SJSA1 (cell line): ENCODE measurements around the gene MOGAT1. TPM values are rescaled to one million over a fixed set of nuclear protein-coding genes. Genes with fewer than 3 reads are reported as not detected.

ENCODE experiments used
- DNase-seq, 2 experiments: peaks; one replicate each; pipeline ENCODE4 v3.0.0-alpha.2; 2015 to 2020; ENCODE audit warnings: low spot score in 2 of 2, low read depth in 1 of 2
- H3K27ac ChIP-seq: fragments of 250-450 bp; sonication (Bioruptor Pico); 2 replicates; pipeline ENCODE4 v1.5.1; 2020; ENCODE audit warnings: mild to moderate bottlenecking, moderate library complexity
- H3K27me3 ChIP-seq: fragments of 250-450 bp; sonication (Bioruptor Pico); replicated peaks from 2 replicates; pipeline ENCODE4 v1.5.1; 2020; ENCODE audit warnings: mild to moderate bottlenecking, moderate library complexity
- H3K36me3 ChIP-seq: fragments of 250-450 bp; sonication (Bioruptor Pico); 2 replicates; pipeline ENCODE4 v1.5.1; 2020; ENCODE audit warnings: mild to moderate bottlenecking
- H3K4me1 ChIP-seq: fragments of 250-450 bp; sonication (Bioruptor Pico); replicated peaks from 2 replicates; pipeline ENCODE4 v1.6.1; 2021; ENCODE audit warnings: mild to moderate bottlenecking
- H3K4me3 ChIP-seq: fragments of 250-450 bp; sonication (Bioruptor Pico); 2 replicates; pipeline ENCODE4 v1.5.1; 2020; ENCODE audit warnings: mild to moderate bottlenecking
- H3K9me3 ChIP-seq: fragments of 250-450 bp; sonication (Bioruptor Pico); replicated peaks from 2 replicates; pipeline ENCODE4 v1.5.1; 2020; ENCODE audit warnings: mild to moderate bottlenecking
- total RNA-seq: library from RNA; depleted of rRNA; stranded (reverse); fragments of >200 nt; shearing (Covaris generic); gene quantifications from 2 replicates; pipeline ENCODE4 v1.2.3, GENCODE V29; 2014; rRNA removed

The MOGAT1 gene
- total RNA-seq = not detected in 2 replicates

DNA sequence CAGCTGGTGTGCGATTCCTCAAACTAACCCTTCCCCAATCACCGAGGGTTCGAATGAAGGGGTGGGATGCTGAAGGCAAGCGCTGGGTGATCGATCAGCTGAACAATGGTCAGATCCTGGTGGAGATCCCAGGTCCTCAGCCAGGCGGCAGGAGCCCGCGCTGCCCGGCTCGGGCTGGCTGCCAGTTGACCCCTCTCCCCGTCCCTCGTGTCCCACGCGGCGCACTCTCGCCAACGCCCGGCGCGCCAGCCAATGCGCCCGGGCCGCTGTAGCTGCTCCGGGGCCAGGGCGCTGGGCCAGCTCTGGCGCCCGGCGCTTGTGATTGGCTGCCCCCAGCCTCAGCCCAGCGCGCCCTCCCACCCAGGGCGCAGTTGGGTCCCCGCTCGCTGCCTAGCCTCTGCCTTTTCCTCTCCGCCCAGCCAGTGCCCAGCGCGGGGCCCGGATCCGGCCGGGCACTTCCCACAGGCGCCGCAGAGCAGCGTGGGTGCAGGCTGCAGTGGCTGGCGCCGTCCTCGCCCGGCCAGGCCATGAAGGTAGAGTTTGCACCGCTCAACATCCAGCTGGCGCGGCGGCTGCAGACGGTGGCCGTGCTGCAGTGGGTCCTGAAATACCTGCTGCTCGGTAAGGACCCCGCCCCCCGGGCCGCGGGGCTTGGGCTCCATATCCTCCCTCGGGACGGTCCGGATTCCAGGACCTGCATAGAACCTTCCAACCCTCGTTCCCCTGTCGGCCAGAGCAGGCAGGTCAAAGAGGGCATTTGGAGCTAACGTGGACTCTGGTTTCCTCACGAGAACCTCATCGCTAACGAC is at the start of gene MOGAT1:
Gene MOGAT1, plus strand, starts transcription at position 400 of the 809 bp plus-strand sequence. Its CDS starts 128 bp downstream, at position 528.
- H3K36me3 ChIP-seq = no peaks in the 10 kb centered on the region
- H3K27me3 ChIP-seq = peaks cover 44% of the 10 kb centered on the region
- H3K9me3 ChIP-seq = 0 out of 2 replicates have a peak, but pooled peaks cover 4% of the 10 kb centered on the region
- H3K27ac ChIP-seq = no peak within 1 kb of the TSS
- peaks cover 4% of the 10 kb centered on the region for H3K4me1 ChIP-seq
- H3K4me3 ChIP-seq = no peak within 1 kb of the TSS
- DNase-seq = no peak

DNA sequence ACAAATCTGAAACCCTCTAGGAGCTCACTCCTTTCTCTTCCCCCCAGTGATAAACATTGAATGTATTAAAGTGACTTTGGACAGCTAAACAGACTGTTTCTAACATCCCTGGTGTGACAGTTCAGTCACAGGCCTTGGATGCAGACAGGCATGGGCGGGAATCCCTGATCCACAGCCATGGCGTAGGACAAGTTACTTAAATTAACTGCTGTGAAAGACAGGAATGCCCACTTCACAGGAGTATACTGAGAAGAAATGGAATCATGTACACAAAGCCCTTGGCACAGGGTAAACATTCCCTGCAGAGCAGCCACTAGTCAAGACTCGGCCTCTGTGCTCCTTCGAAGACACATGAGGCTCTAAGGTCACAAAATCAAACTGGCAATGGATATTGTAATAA is 49.6 kb upstream of the MOGAT1 start:
- no peaks in the 10 kb centered on the region for H3K4me1 ChIP-seq
- H3K36me3 ChIP-seq = peaks cover 65% of the 10 kb centered on the region
- H3K27ac ChIP-seq = no peak overlapping the region
- H3K4me3 ChIP-seq = no peak overlapping the region
- DNase-seq = no peak
- no peaks in the 10 kb centered on the region for H3K27me3 ChIP-seq
- H3K9me3 ChIP-seq = no peaks in the 10 kb centered on the region

- Histone ChIP-seq H3K27me3 (no peaks in the 10 kb centered on the region), H3K4me1 (no peaks in the 10 kb centered on the region), H3K27ac (no peak overlapping the region), H3K9me3 (no peaks in the 10 kb centered on the region), H3K4me3 (no peak overlapping the region), H3K36me3 (peaks cover 70% of the 10 kb centered on the region)
- no peak for DNase-seq
Observed at GRCh38 chr2:222622910-222623309, 48.5 kb upstream of the MOGAT1 start.

DNA sequence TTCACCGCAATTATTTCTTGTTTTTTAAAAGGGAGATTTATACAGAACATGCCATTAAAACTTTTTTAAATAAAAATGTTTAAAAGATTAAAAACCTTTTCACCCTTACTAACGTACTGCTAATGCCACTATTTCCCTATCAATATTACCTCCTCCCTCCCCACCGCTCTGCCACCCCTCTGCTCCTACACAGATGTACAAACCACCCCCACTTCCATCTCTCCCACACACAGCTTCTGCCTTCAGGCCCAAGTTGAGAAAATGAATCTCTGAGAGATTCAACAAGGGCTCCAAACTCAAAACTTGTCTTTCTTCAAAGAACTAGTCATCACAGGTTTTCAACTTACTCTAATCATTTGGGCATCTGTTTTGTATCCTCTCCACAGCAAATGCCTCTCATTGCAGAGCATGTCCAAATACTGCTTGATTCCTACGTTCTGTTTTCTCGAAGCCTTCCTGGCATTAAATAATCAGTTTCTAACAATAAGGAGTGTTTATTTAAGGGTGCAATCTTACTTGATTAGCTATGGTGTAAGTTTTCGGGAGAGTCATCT is 47.6 kb upstream of the MOGAT1 start:
- no peak overlapping the region for H3K27ac ChIP-seq
- H3K36me3 ChIP-seq = peaks cover 75% of the 10 kb centered on the region

GRCh38 chr2:222627764-222628163 is 43.7 kb upstream of the MOGAT1 start:
- no peak overlapping the region for H3K27ac ChIP-seq
- DNase-seq = no peak
- no peak overlapping the region for H3K4me3 ChIP-seq
- no peaks in the 10 kb centered on the region for H3K4me1 ChIP-seq
- no peaks in the 10 kb centered on the region for H3K27me3 ChIP-seq
- no peaks in the 10 kb centered on the region for H3K9me3 ChIP-seq
- H3K36me3 ChIP-seq = peaks cover 84% of the 10 kb centered on the region

More for the DNA sequence above, 47.6 kb upstream of the MOGAT1 start:
- Histone ChIP-seq H3K27me3 (no peaks in the 10 kb centered on the region), H3K4me1 (no peaks in the 10 kb centered on the region), H3K4me3 (no peak overlapping the region), H3K9me3 (no peaks in the 10 kb centered on the region)
- DNase-seq = no peak

DNA sequence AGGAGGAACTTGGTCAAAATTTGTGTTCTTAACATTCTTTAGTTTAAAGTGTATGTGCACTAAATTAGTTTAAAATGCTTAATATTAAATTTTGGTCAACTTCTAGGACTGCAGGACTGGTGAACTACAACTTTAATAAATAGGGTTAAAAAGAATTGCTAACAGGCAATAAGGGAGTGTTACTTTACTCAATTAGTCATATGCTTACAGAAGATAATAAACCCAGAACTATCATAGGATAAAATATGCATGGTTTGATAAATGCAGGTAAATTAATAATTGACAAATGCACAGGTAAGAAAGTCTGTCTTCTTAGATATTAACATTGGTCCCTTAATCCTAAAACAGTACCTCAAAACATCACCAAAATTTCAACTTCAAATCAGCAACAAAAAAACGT is 36.2 kb upstream of the MOGAT1 start:
- Histone ChIP-seq H3K36me3 (peaks cover 78% of the 10 kb centered on the region), H3K27ac (no peak overlapping the region), H3K4me3 (no peak overlapping the region), H3K27me3 (no peaks in the 10 kb centered on the region), H3K4me1 (no peaks in the 10 kb centered on the region), H3K9me3 (no peaks in the 10 kb centered on the region)
- DNase-seq = no peak

DNA sequence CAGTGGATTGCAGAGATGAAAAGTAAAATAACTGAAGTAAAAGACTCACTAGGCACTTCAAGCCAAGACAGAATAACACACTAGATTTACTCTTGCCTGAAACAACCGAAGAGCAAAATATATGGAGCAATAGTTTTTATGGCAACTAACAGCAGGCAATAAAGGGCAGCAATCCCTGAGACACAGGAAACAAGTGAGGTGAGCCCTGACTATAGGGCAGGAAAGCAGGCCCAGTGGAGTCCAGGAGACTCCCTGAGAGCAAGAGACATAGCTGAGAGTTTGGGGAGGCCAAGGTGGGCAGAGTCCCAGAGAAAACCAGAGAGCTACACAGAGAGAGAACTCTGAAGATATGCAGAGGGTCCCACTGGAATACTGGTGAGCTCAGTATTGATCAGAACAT is 34.4 kb upstream of the MOGAT1 start:
- H3K9me3 ChIP-seq = no peaks in the 10 kb centered on the region
- H3K4me1 ChIP-seq = no peaks in the 10 kb centered on the region
- H3K27ac ChIP-seq = no peak overlapping the region
- no peak for DNase-seq
- H3K4me3 ChIP-seq = no peak overlapping the region
- H3K36me3 ChIP-seq = peaks cover 71% of the 10 kb centered on the region
- H3K27me3 ChIP-seq = no peaks in the 10 kb centered on the region

GRCh38 chr2:222641336-222641735 is 30.1 kb upstream of the MOGAT1 start:
- Histone ChIP-seq H3K27me3 (no peaks in the 10 kb centered on the region), H3K27ac (no peak overlapping the region), H3K4me3 (no peak overlapping the region), H3K36me3 (peaks cover 69% of the 10 kb centered on the region), H3K4me1 (no peaks in the 10 kb centered on the region), H3K9me3 (no peaks in the 10 kb centered on the region)
- no peak for DNase-seq

- Histone ChIP-seq H3K36me3 (peaks cover 65% of the 10 kb centered on the region), H3K27me3 (no peaks in the 10 kb centered on the region), H3K27ac (no peak overlapping the region), H3K4me3 (no peak overlapping the region), H3K9me3 (no peaks in the 10 kb centered on the region), H3K4me1 (no peaks in the 10 kb centered on the region)
- DNase-seq = no peak
Observed at GRCh38 chr2:222643134-222643533, 28.3 kb upstream of the MOGAT1 start.

GRCh38 chr2:222646008-222646407 is 25.4 kb upstream of the MOGAT1 start:
- Histone ChIP-seq H3K27me3 (no peaks in the 10 kb centered on the region), H3K9me3 (no peaks in the 10 kb centered on the region), H3K4me3 (no peak overlapping the region), H3K36me3 (peaks cover 56% of the 10 kb centered on the region), H3K27ac (no peak overlapping the region), H3K4me1 (no peaks in the 10 kb centered on the region)
- no peak for DNase-seq

DNA sequence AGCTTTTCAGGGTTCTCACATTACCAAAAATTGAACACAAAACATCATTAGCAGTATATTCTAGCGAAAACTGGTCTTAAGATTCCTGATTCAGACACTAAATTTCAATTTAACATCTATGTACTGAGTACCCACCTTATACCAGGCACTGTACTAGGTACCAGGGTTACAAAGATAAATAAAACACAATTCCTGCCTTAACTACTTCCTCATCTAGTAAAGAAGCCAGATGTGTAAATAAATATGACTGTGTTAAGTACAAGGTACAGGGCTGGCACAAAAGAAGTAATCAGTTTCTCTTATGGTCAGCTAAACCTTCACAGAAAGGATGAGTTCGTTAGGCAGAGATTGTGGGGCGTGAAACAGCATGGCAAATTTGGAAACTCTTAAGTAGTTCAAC is 21.7 kb upstream of the MOGAT1 start:
- H3K9me3 ChIP-seq = no peaks in the 10 kb centered on the region
- no peak overlapping the region for H3K4me3 ChIP-seq
- no peak for DNase-seq
- H3K27ac ChIP-seq = no peak overlapping the region
- H3K36me3 ChIP-seq = peaks cover 28% of the 10 kb centered on the region
- 0 out of 2 replicates have a peak, but pooled peaks cover 8% of the 10 kb centered on the region for H3K4me1 ChIP-seq
- H3K27me3 ChIP-seq = no peaks in the 10 kb centered on the region

GRCh38 chr2:222651718-222652418 is 19.6 kb upstream of the MOGAT1 start:
- Histone ChIP-seq H3K27me3 (no peaks in the 10 kb centered on the region), H3K4me3 (no peak overlapping the region), H3K4me1 (peaks cover 9% of the 10 kb centered on the region), H3K9me3 (no peaks in the 10 kb centered on the region), H3K27ac (no peak overlapping the region), H3K36me3 (peaks cover 26% of the 10 kb centered on the region)
- DNase-seq = no peak

DNA sequence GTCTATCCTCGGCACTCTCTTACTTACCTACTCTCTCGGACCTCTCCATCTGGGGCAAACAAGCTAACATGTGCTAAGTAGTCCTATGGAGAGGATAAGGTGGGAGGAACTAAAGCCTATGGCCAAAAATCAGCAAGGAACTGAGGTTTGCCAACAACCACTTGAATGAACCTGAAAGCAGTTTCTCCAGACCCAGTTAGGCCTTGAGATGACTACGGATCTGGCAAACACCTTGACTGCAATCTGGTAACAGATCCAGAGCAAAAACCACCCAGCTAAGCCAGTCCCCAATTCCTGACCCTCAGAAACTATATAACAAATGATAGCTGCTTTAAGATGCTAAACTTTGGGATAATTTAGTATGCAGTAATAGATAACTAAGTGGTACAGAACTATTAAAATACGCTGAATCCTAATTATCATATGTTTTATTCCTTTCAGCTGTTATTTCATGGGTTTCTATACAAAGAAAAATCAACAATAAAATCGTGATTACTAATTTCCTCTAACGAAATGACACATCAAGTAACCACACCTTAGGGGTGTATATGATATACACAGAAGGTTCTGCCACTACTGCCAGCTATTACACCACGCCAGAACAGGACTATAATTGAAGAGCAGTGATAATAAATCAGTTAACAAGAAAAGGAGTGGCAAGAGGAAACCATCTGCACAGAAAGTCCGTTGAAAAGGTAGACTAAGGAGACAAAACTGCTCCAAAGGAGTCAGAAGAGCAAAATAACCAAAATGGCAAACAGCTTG is 18.8 kb upstream of the MOGAT1 start:
- Histone ChIP-seq H3K27me3 (no peaks in the 10 kb centered on the region), H3K4me3 (no peak overlapping the region), H3K4me1 (peaks cover 13% of the 10 kb centered on the region), H3K36me3 (peaks cover 21% of the 10 kb centered on the region), H3K27ac (no peak overlapping the region), H3K9me3 (no peaks in the 10 kb centered on the region)
- no peak for DNase-seq
